Tracheal epithelial cell (primary cell): ENCODE data around the gene RIBC2. TPM values are rescaled to one million over a fixed set of nuclear protein-coding genes. Genes with fewer than 3 reads are reported as not detected.

Experiments
- total RNA-seq: library from RNA; depleted of rRNA; stranded (reverse); fragments of >200 nt; gene quantifications from 2 replicates; pipeline ENCODE4 v1.2.1, GENCODE V29; 2014

Gene RIBC2, protein sequence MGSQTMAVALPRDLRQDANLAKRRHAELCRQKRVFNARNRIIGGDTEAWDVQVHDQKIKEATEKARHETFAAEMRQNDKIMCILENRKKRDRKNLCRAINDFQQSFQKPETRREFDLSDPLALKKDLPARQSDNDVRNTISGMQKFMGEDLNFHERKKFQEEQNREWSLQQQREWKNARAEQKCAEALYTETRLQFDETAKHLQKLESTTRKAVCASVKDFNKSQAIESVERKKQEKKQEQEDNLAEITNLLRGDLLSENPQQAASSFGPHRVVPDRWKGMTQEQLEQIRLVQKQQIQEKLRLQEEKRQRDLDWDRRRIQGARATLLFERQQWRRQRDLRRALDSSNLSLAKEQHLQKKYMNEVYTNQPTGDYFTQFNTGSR
- total RNA-seq, result not detected in 2 replicates

GRCh38 chr22:45413368-45414211 is at the start of gene RIBC2, which contains the start of gene SMC1B:
Gene RIBC2 (plus strand): TSS chr22:45413693. CDS start chr22:45413887, 194 bp downstream.
Gene SMC1B (minus strand): TSS chr22:45413599. CDS start chr22:45413567, 32 bp downstream.

Other genes with a start within 250 kb of the RIBC2 start
- gene NUP50, start 249.8 kb upstream of the RIBC2 start, total RNA-seq, result 42.4 and 76.1 TPM in 2 replicates
- gene KIAA0930, start 172.8 kb upstream of the RIBC2 start, total RNA-seq, result 89.5 and 129 TPM in 2 replicates
- not detected in 2 replicates for gene UPK3A, start 128.7 kb upstream of the RIBC2 start, total RNA-seq
- gene FAM118A, start 103.8 kb upstream of the RIBC2 start, total RNA-seq, result 6.3 and 20.5 TPM in 2 replicates
- gene SMC1B, start 94 bp upstream of the RIBC2 start, total RNA-seq, result not detected in 2 replicates
- gene FBLN1, start 89.2 kb downstream of the RIBC2 start, total RNA-seq, result 37.1 and 38.3 TPM in 2 replicates